ENCODE data around the gene NPFF.
A peak's percentile ranks its signal among the peaks of the same experiment; 100 is the strongest.

The NPFF gene

DNA sequence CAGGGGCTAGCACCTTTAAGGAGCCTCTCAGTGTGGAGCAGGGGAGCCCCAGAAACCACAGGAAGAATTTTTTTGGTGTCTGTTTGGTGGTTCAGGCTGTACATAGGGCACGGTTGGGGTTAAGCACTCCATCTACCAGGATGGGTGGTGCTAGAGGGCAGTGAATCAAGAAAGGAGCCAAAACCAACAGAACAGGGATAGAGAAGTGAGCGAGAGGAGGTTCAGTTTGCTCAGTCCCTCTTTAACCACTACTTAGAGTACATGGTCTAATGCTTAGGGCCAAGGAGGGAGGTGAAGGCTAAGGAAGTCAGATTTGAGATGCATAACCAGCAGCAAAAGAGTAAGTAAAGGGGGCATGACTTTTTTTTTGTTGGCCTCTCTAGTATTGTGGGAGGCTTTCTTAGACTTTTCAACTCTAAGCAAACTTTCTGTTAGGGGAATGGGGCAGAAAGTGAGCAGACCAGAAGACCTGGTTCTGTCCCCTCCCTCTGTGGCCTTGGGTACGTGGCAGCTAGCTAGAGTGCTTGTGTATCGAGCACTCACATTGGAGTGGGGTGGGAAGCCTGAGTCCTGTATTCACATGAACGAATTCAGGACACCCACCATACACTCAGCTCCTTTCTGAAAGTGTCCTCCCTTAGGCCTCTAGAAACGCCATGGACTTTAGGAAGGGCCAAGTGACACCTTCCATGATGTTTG lies 6.6 kb upstream of the NPFF start:
- no peak for DNase-seq (ENCODE audit: low spot score)

DNA sequence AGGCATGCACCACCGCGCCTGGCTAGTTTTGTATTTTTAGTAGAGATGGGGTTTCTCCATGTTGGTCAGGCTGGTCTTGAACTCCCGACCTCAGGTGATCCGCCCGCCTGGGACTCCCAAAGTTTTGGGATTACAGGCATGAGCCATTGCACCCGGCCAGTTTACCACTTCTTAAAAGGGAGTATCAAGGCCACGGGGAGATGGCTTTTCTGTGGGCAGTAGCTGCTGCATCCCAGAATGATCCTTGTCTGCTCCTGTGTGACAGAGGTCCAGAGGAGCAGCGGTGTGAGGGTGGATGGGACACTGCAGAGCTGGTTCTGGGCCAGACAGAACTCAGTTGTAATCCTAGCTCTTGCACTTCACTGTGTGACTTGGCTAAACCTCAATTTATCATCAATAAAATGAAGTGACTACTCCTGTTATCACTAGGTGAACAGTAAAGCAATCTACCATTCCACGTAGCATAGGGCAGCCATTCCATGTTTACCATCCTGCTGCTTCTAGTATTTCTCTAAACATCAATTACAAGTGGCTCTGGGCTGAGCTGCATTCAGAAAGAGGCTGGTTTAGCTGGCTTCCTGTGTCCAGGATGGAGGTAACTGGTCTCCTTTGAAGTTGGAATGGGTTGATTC lies 3.0 kb upstream of the NPFF start:
- DNase-seq (ENCODE audit: low spot score): no peak

DNA sequence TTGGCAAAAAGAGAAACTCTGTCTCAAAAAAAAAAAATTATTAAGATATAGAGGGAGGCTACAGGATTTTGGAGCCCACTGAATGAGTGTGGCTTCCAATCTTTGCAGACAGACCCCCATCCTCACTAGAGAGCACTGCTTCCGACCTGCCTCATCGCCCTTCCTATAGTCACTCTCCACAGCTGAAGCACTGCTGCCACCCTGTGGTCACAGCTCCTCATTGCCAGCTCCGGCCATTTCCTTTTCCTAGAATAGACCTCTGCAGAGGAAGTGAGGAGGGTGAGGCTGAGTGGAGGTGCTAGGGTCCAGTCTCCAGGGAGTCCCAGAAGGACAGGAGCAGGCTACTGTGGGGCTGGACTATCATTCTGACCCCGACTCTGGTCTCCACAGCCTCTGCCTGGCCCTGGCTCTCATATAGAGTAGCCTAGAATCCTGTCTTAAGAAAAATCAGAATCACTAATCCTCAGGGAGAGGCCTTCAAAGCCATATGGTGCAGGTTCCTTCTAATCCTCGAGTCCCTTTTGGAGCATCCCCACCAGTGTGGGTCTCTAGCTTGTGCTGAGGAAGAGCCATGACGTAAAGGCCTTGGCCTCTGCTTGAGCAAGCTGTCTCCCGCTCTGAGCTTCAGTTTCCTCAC lies 1.4 kb upstream of the NPFF start:
- peak; percentile 85 for DNase-seq (ENCODE audit: low spot score)

DNA sequence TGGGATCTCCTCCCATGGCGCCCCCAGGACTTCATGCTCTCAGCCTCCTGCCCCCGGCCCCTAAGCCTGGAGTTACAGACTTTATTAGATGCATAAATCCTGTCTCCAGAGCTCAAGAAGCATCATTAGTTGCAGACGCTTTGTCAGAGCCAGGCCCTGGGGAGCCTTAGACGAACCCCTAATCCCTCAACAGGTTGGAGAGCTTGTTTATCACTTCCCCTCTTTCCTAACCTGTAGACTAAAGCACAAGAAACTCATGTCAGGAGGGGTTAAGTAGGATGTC lies 260 bp upstream of the NPFF start:
- no peak for DNase-seq (ENCODE audit: low spot score)

DNA sequence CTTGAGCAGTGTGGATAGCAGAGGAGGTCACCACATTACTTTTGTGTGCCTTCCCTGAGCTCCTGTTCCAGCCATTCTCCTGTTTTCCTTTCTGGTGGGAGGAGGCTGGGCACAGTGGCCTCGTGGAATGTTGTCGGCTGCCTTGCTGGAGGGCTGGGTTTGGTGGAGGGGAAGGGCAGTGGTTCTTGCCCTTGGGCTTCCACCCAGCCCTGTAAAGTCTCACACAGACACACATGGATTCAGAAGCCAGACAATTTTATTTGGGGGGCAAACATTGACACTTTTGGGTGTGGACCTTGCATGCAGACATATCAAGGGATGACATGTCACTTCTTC lies 866 bp downstream of the NPFF start:
- DNase-seq (ENCODE audit: low spot score): no peak

DNA sequence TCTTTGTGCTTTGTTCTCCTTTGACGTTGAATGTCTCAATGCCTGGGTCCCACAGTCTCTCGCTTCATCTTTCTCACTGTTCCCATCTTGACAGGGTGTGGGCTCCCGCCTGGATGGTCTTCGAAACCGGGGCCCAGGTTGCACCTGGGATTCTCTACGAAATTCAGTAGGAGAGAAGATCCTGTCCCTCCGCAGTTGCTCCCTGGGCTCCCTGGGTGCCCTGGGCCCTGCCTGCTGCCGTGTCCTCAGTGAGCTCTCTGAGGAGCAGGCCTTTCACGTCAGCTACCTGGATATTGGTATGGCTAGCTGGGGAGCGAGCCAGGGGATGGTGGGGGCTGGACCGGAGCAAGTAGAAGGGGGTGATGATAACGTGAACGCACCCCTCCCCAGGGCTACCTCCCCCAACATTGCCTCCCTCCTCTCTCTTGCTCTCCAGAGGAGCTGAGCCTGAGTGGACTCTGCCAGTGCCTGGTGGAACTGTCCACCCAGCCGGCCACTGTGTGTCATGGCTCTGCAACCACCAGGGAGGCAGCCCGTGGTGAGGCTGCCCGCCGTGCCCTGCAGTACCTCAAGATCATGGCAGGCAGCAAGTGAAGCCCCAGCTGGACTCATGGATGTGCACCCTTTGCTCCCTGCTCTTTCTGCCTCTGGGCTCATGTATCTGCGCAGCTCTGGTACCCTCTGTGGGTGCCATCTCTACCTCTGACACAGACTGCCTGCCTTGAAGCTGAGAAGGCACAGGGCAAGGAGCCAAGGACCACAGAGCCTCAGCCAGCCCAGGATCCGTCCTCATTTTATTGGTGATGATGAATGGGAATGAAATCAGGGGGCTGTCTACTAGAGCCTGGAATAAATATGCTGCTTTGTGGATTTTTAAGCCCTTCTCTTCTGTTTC lies 1.5 kb downstream of the NPFF start:
- DNase-seq (ENCODE audit: low spot score): no peak

DNA sequence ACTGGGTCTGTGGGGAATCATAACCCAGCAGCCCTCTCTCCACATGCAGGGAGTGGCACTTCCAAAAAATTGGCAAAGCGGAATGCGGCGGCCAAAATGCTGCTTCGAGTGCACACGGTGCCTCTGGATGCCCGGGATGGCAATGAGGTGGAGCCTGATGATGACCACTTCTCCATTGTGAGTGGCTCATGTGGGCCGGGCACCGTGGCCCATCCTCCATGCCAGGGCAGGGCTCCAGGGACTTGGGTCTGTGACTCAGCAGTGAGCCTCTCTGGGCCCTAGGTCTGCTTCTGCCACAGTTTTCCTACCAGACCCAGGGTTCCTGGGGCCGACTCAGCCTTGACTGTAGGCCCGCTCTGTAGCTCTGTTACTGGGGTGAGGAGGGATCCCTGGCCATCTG lies 2.2 kb downstream of the NPFF start:
- no peak for DNase-seq (ENCODE audit: low spot score)

DNA sequence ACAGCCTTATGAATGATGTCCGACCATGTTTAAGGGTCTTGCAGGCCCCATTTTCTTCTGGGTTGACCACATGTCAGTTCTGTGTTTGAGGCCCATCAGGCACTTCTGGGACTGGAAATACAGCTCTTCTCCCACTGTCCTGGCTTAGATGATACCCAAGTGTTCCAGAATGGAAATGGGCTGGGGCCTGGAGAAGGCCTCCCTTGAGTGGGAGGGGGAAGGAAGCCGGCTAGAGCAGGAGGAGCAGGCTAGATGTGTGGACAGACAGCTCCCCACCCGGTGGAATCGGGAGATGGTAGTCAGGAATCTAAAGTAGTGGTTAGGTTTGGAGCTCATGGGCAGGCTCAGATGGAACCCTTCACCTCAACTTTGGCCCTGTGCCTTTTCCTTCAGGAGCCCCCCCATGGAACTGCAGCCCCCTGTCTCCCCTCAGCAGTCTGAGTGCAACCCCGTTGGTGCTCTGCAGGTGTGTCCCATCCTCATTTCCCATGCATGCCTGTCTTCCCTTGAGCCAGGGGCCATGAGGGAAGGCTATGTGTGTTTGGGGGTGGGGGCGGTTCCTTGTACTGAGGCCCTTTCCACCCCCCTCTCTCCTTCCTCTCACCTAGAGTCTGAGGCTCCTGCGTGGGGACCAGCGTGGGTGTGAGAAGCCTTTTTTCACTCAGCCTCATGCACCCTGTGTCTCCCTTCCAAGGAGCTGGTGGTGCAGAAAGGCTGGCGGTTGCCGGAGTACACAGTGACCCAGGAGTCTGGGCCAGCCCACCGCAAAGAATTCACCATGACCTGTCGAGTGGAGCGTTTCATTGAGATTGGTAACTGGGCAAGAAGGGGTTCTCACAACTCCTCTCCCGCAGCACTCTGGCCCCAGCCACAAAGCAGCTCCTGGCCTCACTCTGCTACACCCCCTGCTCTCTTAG lies 3.0 kb downstream of the NPFF start:
- no peak for DNase-seq (ENCODE audit: low spot score)

DNA sequence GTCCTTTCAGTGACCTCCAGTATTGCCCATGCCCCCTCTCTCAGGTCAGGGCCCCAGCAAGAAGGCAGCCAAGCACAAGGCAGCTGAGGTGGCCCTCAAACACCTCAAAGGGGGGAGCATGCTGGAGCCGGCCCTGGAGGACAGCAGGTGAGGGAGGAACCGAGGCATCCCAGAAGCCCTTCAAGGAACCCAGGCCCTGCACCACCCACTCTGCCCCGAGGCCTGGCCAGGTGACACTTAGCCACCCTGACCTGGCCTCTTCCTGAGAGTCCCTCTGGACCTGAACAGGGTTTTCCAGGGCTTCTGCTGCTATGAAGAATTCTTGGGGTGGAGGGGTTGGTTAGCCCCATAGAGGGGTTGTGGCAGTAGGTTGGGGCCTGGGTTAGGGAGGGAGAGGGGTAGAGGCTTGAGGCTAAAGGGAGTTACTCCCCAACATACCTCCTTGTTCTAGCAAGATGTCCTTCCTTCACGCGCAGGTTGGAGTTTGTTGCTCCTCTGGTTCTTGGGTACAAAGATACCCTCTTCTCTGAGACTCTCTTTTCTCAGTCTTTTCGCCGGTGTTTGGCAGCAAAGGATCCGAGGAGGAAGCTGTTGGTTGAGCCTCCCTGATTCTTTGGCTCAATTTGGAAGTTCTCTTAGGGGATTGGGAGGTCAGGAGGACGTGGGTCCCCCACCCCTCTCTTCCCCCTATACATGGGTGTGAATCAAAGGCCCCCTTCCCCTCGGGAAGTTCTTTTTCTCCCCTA lies 4.1 kb downstream of the NPFF start:
- DNase-seq (ENCODE audit: low spot score): no peak

DNA sequence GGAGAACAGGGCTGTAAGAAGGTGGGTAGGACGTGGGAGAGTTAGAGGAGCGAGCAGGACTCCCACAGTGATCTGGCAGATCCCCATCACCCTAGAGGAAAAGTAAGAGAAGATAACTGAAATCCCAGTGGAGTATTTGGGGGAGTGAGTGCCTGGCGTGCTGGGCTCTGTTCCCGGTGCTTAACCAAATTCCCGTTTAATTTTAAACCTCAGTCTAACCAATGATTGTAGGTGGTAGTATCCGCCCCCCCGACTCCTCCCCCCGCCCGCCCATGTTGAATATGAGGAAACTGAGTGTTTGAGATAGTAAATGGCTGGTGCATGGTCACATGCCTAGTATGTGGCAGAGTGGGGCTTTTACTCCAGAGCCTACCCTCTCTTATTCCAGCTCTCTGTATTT lies 5.0 kb downstream of the NPFF start:
- DNase-seq (ENCODE audit: low spot score): no peak

DNA sequence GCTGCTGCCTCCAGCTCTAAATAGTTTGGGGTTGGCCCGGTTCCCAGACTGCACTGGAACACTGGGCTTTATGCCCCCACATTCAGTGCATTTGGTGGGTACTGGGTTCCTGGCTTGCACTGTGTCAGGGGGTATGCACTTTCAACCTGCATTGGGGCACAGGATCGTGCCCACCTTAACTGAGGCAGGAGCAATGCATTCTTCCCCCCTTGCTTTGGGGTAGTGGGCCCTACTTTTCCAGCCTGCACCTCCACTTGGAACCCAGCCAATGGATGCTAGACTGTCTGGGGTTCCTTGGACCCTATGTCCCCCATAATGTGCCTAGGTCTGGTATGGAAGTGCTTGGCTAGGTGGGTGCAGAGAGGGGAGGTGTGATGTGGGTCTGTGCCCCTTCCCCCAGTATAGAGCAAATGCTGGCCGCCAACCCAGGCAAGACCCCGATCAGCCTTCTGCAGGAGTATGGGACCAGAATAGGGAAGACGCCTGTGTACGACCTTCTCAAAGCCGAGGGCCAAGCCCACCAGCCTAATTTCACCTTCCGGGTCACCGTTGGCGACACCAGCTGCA lies 5.6 kb downstream of the NPFF start:
- no peak for DNase-seq (ENCODE audit: low spot score)

DNA sequence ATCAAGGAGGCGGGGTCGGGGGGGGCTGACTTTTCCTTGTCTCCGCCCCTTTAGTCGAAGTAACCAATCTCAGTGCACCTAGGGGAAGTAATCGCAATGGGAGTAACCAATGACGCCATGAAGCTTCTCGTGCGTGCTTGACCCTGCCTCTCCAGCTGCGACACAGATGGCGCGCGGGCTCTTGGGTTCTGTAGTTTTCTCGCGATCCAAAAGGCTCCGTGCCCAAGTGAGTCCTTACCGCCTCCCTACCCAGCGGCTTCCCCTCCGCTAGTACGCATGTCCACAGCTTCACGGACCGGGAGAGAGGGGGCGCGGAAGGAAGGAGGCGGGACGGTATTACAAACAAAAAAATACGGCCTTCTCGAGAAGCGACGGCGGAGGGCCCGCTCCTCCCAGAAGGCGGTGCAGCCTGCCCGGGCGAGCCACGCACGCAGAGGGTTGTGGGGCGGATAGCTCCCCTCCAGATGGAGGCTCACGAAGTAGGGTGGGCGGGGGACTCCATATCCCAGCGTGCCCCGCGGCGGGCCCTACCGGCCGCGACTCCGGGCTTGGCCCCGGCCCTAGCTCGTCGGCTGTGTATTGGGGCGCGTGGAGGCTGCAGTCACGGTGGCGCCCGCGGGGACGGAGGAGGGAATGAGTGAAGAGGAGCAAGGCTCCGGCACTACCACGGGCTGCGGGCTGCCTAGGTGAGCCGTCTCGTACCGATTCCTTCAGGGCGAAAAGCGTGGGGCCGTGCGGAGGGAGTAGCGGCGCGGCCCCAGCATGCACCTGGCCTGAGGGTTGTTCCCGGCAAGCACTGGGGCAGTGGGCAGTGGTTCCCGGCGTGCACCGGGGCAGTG lies 6.3 kb downstream of the NPFF start, which contains the start of gene TARBP2:
Gene TARBP2, plus strand, starts transcription at position 508 of the 839 bp plus-strand sequence. Its CDS starts 126 bp downstream, at position 634.
- DNase-seq (ENCODE audit: low spot score): peak; percentile 99

DNA sequence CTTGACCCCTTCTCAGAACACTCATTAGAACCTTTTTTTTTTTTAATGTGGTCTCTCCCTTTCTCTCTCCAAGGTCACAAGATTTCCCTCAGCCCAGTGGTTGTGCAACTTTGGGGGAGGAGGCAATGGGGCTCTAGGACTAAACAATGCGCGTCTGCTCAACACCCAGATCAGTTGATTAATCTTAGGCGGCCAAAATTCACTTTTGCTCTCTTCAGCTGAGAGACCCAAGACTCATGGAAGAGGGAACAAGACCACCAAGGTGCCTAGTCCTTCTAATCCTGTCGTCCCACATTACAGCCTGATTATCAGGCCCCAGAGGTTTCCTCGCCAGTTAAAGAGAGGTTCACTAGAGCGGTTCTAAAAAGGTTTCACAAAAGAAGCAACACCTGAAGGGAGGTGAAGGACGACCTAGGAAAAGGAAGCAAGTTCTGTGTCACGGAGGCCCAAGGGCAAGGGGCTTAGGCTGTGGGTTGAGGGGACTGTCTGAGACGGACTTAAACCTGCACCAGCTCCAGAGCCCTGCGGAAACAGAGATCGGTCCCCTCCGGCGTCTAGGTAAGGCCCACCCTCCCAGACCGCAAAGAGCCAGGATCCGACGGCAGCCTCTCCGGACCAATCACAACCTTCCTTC lies 7.0 kb downstream of the NPFF start:
- DNase-seq (ENCODE audit: low spot score): no peak

DNA sequence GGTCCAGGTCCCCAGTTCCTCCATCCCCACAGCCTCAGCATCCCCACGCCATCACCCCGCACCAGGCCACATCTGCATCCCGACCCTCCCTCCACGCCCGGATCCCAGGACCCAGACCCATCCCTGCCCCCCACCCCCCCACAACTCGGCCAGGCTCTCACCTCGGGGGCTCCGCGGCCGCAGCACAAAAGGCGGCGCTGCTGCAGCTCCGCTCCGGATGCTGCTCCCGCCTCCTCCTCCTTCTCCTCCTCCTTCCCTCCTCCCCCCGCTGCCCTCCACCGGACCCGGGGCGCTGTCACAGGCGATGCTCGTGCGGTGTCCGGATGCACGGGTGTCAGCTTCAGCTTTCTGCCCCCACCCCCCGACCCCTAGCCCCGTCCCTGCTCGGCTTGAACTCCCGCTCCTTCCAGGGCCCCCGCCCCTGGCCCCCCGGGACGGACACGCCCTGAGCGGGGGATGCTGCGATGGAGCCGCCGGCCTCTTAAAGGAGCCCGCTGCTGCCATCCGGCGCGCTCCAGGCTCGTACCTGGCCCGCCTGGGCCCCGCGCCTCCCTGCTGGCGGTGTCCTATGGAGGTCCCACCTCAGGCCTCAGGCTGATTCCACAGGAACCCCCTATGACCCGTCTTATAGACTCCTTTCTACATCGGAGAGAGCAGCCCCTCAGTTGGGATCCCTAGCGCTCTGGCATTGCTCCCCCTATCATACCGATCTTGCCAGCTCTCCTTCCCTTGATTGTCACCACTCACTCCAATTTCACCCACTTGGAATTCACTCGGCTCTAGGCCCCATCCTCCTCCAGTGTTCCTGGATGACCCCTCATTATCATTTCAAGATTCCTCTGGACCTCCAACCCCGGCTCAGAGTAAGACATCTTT lies 7.8 kb downstream of the NPFF start, which contains the start of gene MAP3K12:
Gene MAP3K12, minus strand, starts transcription at position 193 of the 876 bp plus-strand sequence. CDS start 12,067 bp downstream, outside the sequence.
- DNase-seq (ENCODE audit: low spot score): no peak

DNA sequence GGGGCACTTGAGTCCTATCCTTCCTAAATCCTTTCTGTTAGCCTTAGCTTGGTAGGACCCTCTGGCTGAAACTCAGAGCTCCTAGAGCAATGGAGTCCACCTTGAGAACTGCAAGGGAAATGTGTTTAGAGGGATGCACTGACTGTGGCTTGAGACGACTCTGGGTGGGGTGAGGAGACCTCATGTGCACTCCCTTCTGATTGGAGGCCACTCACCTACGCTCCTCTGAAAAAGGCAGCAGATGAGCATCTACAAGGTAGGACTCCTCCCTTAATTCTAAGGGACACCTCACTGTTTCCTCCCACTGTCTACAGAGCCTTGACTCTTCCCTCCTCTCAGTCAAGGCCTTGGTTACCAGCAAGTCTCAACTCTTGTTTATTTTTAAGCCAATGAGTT lies 9.1 kb downstream of the NPFF start:
- no peak for DNase-seq (ENCODE audit: low spot score)

DNA sequence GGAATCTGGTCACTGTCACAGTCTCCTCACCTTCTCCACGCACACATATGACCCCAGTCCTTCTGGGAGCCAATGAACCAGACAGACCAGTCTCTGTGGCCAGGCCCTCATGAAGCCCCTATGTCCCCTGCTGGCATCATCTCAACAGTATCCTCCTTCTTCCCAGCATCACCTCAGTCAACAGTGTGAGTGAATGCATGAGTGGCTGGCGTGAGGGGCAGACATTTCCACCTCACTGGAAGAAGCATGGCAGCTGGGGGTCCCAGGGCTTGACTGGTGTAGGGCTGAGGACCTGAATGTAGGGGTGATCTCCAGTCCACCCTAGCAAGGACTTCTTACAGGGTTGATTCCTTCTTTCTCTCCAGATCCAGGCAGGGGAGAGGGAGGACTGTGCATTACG lies 9.8 kb downstream of the NPFF start:
- DNase-seq (ENCODE audit: low spot score): no peak

DNA sequence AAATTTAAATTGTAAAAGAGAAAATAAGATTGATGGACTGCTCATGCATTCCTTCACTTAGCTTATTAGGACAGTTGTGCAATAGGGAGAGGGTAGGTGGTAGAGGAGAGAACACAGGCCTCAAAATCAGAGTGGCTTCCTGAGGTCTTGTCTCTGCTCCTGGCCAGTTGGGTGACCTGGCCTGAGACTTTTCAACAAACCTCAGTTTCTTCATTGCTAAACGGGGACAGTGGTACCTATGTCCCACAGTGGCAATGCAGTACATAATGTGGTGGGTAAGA lies 10.6 kb downstream of the NPFF start:
- DNase-seq (ENCODE audit: low spot score): no peak

Data from hematopoietic multipotent progenitor cell treated with erythropoietin and hydrocortisone succinate and interleukin-3 and kit ligand, for 15 days (in vitro differentiated cells).